ENCODE measurements around the gene GNAQ.

DNA sequence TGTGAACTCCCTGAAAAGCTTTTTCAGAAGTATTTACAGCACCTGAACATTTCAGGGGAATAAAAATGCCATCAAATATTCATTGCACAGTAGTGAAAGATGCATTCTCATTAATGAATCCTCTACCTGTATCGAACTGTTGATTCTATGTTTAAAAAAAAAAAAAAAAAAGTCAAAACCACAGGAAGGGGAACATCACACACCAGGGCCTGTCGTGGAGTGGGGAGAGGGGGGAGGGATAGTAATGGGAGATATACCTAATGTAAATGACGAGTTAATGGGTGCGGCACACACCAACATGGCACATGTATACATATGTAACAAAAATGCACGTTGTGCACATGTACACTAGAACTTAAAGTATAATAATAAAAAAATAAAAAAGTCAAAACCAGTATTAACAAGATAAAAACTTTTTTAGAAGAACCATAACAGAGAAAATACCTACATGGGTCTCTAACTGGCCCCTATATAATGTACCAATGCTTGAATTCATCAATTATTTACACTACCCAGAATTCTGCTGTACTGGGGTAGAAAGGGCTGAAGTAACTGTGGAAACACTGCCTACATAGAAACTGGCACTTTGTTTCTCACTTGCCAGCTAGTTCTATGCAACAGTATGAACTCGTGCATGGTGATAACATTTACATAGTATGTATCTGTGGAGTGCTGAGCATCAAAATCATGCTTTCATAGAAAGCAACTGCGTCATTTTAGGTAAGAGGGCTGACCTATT is 48.9 kb downstream of the GNAQ start:
- TF ChIP-seq, protein P1, sequence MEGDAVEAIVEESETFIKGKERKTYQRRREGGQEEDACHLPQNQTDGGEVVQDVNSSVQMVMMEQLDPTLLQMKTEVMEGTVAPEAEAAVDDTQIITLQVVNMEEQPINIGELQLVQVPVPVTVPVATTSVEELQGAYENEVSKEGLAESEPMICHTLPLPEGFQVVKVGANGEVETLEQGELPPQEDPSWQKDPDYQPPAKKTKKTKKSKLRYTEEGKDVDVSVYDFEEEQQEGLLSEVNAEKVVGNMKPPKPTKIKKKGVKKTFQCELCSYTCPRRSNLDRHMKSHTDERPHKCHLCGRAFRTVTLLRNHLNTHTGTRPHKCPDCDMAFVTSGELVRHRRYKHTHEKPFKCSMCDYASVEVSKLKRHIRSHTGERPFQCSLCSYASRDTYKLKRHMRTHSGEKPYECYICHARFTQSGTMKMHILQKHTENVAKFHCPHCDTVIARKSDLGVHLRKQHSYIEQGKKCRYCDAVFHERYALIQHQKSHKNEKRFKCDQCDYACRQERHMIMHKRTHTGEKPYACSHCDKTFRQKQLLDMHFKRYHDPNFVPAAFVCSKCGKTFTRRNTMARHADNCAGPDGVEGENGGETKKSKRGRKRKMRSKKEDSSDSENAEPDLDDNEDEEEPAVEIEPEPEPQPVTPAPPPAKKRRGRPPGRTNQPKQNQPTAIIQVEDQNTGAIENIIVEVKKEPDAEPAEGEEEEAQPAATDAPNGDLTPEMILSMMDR (conservative IDR thresholded peaks at IDR 0.05; ENCODE audit: low read depth in 2 of 2): no peak
- no peak for TF ChIP-seq EZH2 (IDR thresholded peaks at IDR 0.05; ENCODE audit: low read depth, unreplicated experiment)
- TF ChIP-seq, protein P2, sequence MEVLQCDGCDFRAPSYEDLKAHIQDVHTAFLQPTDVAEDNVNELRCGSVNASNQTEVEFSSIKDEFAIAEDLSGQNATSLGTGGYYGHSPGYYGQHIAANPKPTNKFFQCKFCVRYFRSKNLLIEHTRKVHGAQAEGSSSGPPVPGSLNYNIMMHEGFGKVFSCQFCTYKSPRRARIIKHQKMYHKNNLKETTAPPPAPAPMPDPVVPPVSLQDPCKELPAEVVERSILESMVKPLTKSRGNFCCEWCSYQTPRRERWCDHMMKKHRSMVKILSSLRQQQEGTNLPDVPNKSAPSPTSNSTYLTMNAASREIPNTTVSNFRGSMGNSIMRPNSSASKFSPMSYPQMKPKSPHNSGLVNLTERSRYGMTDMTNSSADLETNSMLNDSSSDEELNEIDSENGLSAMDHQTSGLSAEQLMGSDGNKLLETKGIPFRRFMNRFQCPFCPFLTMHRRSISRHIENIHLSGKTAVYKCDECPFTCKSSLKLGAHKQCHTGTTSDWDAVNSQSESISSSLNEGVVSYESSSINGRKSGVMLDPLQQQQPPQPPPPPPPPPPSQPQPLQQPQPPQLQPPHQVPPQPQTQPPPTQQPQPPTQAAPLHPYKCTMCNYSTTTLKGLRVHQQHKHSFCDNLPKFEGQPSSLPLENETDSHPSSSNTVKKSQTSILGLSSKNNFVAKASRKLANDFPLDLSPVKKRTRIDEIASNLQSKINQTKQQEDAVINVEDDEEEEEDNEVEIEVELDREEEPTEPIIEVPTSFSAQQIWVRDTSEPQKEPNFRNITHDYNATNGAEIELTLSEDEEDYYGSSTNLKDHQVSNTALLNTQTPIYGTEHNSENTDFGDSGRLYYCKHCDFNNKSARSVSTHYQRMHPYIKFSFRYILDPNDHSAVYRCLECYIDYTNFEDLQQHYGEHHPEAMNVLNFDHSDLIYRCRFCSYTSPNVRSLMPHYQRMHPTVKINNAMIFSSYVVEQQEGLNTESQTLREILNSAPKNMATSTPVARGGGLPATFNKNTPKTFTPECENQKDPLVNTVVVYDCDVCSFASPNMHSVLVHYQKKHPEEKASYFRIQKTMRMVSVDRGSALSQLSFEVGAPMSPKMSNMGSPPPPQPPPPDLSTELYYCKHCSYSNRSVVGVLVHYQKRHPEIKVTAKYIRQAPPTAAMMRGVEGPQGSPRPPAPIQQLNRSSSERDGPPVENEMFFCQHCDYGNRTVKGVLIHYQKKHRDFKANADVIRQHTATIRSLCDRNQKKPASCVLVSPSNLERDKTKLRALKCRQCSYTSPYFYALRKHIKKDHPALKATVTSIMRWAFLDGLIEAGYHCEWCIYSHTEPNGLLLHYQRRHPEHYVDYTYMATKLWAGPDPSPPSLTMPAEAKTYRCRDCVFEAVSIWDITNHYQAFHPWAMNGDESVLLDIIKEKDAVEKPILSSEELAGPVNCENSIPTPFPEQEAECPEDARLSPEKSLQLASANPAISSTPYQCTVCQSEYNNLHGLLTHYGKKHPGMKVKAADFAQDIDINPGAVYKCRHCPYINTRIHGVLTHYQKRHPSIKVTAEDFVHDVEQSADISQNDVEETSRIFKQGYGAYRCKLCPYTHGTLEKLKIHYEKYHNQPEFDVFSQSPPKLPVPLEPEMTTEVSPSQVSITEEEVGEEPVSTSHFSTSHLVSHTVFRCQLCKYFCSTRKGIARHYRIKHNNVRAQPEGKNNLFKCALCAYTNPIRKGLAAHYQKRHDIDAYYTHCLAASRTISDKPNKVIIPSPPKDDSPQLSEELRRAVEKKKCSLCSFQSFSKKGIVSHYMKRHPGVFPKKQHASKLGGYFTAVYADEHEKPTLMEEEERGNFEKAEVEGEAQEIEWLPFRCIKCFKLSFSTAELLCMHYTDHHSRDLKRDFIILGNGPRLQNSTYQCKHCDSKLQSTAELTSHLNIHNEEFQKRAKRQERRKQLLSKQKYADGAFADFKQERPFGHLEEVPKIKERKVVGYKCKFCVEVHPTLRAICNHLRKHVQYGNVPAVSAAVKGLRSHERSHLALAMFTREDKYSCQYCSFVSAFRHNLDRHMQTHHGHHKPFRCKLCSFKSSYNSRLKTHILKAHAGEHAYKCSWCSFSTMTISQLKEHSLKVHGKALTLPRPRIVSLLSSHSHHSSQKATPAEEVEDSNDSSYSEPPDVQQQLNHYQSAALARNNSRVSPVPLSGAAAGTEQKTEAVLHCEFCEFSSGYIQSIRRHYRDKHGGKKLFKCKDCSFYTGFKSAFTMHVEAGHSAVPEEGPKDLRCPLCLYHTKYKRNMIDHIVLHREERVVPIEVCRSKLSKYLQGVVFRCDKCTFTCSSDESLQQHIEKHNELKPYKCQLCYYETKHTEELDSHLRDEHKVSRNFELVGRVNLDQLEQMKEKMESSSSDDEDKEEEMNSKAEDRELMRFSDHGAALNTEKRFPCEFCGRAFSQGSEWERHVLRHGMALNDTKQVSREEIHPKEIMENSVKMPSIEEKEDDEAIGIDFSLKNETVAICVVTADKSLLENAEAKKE (CRISPR knock-in tag; IDR thresholded peaks at IDR 0.05): no peak
- TF ChIP-seq STAT1 (IDR thresholded peaks at IDR 0.05; ENCODE audit: unreplicated experiment): no peak
- TF ChIP-seq POLR2AphosphoS5 (IDR thresholded peaks at IDR 0.05; ENCODE audit: low read depth): no peak
- TF ChIP-seq, protein P3, sequence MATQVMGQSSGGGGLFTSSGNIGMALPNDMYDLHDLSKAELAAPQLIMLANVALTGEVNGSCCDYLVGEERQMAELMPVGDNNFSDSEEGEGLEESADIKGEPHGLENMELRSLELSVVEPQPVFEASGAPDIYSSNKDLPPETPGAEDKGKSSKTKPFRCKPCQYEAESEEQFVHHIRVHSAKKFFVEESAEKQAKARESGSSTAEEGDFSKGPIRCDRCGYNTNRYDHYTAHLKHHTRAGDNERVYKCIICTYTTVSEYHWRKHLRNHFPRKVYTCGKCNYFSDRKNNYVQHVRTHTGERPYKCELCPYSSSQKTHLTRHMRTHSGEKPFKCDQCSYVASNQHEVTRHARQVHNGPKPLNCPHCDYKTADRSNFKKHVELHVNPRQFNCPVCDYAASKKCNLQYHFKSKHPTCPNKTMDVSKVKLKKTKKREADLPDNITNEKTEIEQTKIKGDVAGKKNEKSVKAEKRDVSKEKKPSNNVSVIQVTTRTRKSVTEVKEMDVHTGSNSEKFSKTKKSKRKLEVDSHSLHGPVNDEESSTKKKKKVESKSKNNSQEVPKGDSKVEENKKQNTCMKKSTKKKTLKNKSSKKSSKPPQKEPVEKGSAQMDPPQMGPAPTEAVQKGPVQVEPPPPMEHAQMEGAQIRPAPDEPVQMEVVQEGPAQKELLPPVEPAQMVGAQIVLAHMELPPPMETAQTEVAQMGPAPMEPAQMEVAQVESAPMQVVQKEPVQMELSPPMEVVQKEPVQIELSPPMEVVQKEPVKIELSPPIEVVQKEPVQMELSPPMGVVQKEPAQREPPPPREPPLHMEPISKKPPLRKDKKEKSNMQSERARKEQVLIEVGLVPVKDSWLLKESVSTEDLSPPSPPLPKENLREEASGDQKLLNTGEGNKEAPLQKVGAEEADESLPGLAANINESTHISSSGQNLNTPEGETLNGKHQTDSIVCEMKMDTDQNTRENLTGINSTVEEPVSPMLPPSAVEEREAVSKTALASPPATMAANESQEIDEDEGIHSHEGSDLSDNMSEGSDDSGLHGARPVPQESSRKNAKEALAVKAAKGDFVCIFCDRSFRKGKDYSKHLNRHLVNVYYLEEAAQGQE (IDR thresholded peaks at IDR 0.05; ENCODE audit: unreplicated experiment): no peak
- TF ChIP-seq, protein P4, sequence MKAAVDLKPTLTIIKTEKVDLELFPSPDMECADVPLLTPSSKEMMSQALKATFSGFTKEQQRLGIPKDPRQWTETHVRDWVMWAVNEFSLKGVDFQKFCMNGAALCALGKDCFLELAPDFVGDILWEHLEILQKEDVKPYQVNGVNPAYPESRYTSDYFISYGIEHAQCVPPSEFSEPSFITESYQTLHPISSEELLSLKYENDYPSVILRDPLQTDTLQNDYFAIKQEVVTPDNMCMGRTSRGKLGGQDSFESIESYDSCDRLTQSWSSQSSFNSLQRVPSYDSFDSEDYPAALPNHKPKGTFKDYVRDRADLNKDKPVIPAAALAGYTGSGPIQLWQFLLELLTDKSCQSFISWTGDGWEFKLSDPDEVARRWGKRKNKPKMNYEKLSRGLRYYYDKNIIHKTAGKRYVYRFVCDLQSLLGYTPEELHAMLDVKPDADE (IDR thresholded peaks at IDR 0.05): no peak
- no peak for TF ChIP-seq EZH2phosphoT487 (IDR thresholded peaks at IDR 0.05; ENCODE audit: unreplicated experiment)
